ENCODE data around the gene KTI12.
"Not testable (repeated sequence)": the region's sequence is repeated elsewhere in the genome, so short reads cannot be mapped to it uniquely, and the experiment has no call there.

The KTI12 gene

GRCh38 chr1:52007215-52008002 is 26.2 kb downstream of the KTI12 start:
- CTCF ChIA-PET: interaction anchor here (1.3 kb wide), 1 partner anchor 110 kb away, joined by 7 read pairs; no protein-coding TSS in a partner anchor
- no peak for TF ChIP-seq CTCF (IDR thresholded peaks at IDR 0.05; ENCODE audit: control extremely low read depth, extremely low read depth, low read depth, missing control alignments)
- DNase-seq (ENCODE audit: extremely low spot score): no peak
- POLR2A ChIA-PET: no interaction called here

GRCh38 chr1:52006081-52006553 is 27.5 kb downstream of the KTI12 start:
- CTCF ChIA-PET: interaction anchor here (1.3 to 1.4 kb wide), 2 partner anchors 23 to 81 kb away, joined by 3 to 4 read pairs; no protein-coding TSS in a partner anchor
- POLR2A ChIA-PET; DNase-seq (ENCODE audit: extremely low spot score): not testable (repeated sequence)

GRCh38 chr1:52005548-52005947 is 28.1 kb downstream of the KTI12 start:
- POLR2A ChIA-PET; DNase-seq (ENCODE audit: extremely low spot score): not testable (repeated sequence)
- CTCF ChIA-PET: interaction anchor here (1.3 to 1.4 kb wide), 2 partner anchors 23 to 80 kb away, joined by 3 to 4 read pairs; no protein-coding TSS in a partner anchor

- TF ChIP-seq CTCF (IDR thresholded peaks at IDR 0.05; ENCODE audit: control extremely low read depth, extremely low read depth, low read depth, missing control alignments): no peak
- ChIA-PET POLR2A (no interaction called here), CTCF (interaction anchor here (0.8 to 1.6 kb wide), 2 partner anchors 106 to 108 kb away, joined by 3 to 6 read pairs; no protein-coding TSS in a partner anchor)
- DNase-seq (ENCODE audit: extremely low spot score): no peak
Observed at GRCh38 chr1:52003877-52004276, 29.7 kb downstream of the KTI12 start.

- TF ChIP-seq CTCF (IDR thresholded peaks at IDR 0.05; ENCODE audit: control extremely low read depth, extremely low read depth, low read depth, missing control alignments): peak; percentile 84
- peak; percentile 85 for DNase-seq (ENCODE audit: extremely low spot score)
- ChIA-PET POLR2A (no interaction called here), CTCF (interaction anchor here (0.7 to 7.4 kb wide), 6 partner anchors 27 to 104 kb away, joined by 3 to 85 read pairs (median 3); no protein-coding TSS in a partner anchor)
Observed at GRCh38 chr1:52002038-52002917, 31.3 kb downstream of the KTI12 start.

GRCh38 chr1:51998701-51999100 is 34.9 kb downstream of the KTI12 start:
- DNase-seq (ENCODE audit: extremely low spot score): no peak
- TF ChIP-seq CTCF (IDR thresholded peaks at IDR 0.05; ENCODE audit: control extremely low read depth, extremely low read depth, low read depth, missing control alignments): no peak
- ChIA-PET CTCF (interaction anchor here (0.8 to 7.4 kb wide), 3 partner anchors 12 to 101 kb away, joined by 3 to 85 read pairs (median 4); no protein-coding TSS in a partner anchor), POLR2A (no interaction called here)

- no peak for TF ChIP-seq CTCF (IDR thresholded peaks at IDR 0.05; ENCODE audit: control extremely low read depth, extremely low read depth, low read depth, missing control alignments)
- ChIA-PET POLR2A (no interaction called here), CTCF (interaction anchor here (0.8 to 7.4 kb wide), 3 partner anchors 10 to 100 kb away, joined by 3 to 85 read pairs (median 4); no protein-coding TSS in a partner anchor)
- no peak for DNase-seq (ENCODE audit: extremely low spot score)
Observed at GRCh38 chr1:51997974-51998382, 35.6 kb downstream of the KTI12 start.
